SK-MEL-5 (cell line): ENCODE measurements around the gene SRMS. TPM values are rescaled to one million over a fixed set of nuclear protein-coding genes. Genes with fewer than 3 reads are reported as not detected.

ENCODE experiments used
- DNase-seq: peaks from one replicate; pipeline ENCODE4 v3.0.0-alpha.2; 2016; ENCODE audit warnings: low read depth, low spot score
- in situ Hi-C: cut with HindIII; loops from 2 replicates; pipeline ENCODE4 v1.10.0; 2016; ENCODE audit warnings: low sequenced_read_pairs, high pct_unique_total_duplicates, low pct_unique_long_range_greater_than_20kb
- total RNA-seq: library from RNA; depleted of rRNA; stranded (reverse); fragments of >200 nt; shearing (Covaris generic); gene quantifications from 2 replicates; pipeline ENCODE4 v1.2.3, GENCODE V29; 2014

Gene SRMS
- total RNA-seq, 1 experiment from 2014 or later: not detected

DNA sequence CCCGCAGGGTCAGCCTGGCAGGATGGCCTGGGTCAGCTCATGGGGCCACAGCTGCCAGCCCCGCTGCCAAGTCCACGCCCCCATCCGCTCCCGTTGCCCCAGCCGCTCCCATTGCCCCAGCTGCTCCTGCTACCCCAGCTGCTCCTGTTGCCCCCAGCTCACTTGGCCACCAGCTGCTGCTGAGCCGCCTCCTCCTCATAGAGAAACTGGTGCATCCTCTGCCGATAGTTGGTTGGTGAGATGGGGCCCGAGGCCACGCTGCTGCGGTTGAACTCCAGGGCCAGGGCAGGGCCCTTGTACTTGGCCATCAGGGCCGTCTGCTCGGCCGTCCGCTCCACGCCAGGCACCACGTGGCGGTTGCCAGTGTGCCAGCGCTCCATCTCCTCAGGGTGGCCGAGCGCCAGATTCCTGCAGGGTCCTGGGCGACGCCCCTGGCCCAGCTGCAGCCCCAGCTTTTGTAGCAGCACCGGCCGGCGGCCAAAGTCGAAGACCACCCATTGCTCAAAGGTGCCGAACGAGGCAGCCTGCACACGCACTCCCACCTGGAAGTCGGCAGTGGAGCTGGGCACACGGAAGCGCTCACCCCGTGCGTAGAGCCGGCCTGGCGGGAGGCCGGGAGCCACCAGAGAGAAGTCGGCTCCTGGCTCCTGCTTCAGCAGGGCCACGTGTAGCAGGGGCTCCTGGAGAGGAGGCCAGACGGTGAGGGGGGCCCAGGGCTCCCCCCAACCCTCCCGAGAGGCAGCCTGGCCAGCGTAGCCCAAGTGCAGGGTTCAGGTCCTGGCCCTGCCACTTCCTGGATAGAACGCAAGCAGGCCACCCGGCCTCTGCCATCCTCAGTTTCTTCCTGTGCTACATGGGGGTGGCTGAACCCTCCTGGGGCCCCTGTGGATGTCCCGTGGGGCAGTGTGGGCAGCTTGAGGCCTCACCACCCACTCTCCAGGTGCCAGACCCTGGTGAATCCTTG lies 21.7 kb upstream of the SRMS start:
- DNase-seq: no peak
- in situ Hi-C loops: no loop called here

DNA sequence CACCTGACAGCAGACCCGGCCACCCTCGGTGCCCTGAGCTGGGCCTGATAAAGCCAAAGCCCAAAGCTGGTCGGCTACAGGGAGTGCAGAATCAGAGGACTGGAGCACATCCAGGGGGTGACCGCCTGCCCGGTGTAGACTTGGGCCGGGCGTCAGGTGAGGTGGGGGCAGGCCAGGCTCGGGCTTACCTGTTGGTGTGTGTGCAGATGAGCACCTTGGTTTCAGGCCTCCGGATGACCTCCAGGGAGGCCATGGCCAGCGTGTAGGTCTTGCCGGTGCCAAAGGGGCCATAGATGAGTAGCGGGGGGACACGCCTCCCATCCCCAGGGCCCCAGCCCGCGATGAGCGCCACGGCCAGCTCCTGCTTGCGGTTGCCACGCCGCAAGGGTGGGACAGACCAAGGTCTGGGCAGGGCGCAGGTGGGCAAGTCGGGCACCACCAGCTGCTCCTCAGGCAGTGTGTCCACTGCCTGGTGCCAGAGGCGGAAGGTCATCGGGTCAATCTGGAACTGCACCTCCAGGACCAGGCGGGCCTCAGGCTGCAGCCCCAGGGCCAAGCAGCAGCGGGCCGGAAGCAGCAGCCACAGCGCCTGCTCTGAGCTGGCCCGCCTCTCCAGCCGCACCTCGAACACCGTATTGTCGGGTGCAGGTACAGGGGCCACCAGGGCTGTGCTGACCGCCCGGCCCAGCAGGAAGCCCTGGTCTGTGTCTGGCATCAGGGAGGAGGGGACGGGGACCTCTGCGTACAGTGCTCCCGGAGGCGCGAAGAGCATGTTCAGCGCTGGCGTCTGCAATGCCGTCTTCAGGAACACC lies 20.8 kb upstream of the SRMS start:
- in situ Hi-C loops: no loop called here
- no peak for DNase-seq

DNA sequence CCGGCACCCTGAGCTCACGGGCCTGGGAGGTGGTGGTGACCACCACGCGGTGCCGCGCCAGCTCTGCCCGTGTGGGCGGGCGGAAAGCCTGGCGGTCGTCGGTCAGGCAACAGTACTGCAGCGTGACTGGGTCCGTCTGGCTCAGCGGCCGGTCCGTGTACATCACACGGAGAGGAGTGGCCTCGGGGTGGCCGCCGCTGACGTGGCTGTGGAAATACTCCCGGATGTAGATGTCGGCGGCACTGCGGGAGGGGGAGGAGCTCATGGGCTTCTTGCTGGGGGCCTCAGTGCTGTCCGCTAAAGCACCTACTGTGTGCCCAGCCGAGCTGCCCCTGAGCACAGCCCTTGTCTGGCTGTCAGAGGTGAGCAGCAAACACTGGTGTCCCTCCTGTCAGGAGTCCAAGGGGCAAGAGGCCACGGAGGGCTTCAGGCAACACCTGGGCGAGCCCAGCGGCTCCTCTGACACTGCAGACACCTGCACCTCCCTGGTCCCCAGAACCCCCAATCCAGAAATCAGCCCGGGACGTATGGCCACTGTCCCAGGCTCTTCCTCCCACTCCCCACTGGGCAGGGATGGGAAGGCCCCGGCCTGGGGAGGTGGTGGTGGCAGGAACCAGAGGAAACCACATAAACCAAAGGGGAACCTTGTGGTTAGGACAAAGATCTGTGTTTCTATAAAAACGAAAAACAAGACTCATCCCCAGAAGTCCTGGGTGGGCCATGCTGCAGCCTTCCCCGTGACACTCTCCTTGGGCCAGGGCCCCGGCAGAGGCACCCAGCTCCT lies 20.0 kb upstream of the SRMS start:
- in situ Hi-C loops: no loop called here
- no peak for DNase-seq

DNA sequence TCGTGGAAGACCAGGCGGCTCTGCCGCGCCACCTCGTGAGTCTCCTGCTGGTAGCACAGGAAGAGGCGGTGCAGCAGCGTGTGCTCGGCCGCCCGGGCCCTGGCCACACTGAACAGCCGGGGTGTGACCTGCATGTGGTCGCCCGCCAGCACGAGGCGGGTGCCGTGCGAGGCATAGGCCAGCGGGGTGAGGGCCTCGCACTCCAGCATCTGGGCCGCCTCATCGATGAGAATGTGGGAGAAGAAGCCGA lies 19.5 kb upstream of the SRMS start:
- no peak for DNase-seq
- in situ Hi-C loops: no loop called here

DNA sequence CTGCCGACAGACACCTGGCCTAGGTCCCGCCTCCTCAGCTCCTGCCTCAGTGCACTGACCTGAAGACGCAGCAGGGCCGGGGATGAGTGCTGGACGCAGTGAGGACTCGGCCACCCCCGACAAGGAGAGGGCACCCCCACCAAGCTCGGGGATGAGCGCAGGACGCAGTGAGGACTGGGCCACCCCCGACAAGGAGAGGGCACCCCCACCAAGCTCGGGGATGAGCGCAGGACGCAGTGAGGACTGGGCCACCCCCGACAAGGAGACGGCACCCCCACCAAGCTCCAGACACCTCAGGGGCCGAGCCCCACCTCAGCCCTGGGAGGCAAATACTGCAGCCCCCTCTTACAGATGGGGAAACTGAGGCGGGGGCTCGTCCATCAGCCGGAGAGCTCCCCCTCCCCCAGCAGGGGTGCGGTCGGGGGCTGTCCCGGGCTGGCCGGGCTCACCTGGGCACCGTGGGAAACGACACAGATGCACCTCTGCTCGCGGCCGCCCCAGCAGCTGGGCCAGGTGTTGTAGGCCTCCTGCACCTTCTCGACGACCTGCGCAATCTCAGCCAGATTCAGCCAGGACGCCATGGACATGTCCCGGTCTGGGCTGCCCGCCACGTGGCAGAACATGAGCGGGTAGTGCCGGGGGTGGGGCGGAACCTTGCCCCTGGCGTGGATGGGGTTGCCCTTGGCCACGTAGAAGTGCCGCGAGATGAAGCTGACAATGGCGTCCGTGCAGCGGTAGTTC lies 19.0 kb upstream of the SRMS start:
- DNase-seq: no peak
- in situ Hi-C loops: no loop called here

DNA sequence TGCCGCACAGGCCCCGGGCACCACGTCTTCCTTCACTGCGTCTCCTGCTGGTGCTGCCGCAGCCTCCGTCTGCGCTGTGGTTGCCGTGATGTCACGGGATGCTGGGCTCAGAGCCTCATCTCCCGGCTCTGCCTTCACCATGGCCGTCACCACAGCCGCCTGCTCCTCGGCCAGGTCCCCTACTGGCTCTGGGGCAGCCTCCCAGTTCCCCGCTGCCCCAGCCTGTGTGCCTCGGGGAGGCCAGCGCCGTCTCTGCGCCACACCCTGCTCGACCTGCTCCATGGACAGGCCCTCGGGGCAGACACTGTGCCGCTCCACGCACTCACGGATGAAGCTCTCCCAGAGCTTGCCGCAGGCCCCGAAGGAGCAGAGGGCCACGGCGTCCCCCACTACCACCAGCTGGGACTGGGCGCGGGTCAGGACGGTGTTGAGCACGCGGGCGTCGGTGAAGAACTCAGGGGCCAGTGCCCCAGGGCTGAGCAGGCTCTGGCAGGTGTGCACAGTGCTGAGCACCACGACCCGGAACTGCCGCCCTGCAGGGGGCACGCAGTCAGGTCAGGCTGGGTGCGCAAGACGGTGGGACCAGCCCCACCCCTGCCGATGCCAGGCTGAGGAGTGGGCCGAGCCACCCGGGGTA lies 18.3 kb upstream of the SRMS start:
- no peak for DNase-seq
- in situ Hi-C loops: no loop called here

DNA sequence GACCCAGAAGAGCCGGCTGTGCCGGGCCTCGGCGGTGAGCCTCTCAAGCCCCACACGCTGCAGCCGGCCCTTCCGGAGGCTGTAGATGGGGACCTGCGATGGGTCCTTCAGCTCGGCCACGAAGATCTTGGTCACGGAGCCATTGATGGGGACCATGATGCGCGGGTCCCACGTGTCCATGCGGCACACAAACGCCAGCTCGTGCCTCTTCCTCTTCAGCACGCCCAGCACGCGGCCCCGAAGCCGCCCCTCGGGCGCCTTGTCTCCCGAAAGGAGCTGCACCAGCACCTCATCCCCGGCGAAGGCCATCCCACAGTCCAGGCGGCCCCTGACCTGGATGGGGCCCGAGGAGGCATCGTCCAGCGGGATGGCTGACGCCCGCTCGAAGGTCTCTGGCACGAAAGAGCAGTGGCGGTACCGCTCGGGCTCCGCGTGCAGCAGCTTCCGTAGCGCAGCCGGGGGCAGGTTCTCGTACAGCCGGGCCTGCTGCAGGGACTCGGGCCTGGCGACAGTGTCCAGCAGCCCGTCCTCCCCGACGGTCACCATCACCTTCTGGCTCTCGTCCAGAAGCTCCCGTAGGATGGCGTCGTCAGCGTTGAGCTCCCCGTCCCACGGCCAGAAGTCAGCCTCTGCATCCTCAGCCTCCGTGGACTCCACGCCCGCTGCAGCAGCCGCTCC lies 17.6 kb upstream of the SRMS start:
- no peak for DNase-seq
- in situ Hi-C loops: no loop called here

DNA sequence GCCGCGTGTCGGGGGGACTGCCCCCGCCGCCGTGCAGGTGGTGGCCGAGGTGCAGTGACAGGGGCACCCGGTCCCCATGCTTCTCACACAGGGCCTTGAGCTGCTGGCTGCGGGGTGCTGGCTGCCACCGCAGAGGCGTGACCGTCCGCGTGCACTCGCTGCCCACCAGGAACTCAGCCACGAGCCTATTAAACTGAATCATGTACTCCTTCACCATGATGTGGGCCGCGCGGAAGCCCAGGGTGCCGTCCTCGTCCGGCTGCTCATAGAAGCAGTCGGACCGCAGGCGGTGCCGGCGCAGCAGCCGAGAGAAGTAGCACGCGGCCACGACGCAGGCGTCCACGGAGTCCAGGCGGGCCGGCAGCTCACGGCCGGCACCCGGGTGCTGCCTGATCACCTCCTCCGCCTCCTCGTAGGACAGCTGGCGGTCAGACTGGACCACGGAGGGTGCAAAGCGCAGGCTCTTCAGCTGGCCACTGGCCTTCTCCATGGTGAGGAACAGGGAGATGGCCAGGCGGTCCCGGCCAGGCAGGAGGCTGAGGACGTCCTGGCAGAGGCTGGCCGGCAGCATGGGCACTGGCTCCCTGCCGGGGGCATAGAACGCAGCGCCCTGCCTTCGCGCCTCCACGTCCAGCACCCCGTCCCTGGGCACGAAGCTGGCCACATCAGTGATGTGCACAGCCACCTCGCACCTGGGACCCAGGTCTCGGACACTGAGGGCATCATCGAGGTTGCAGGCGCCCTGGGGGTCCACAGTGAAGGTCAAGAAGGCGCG lies 16.7 kb upstream of the SRMS start:
- no peak for DNase-seq
- in situ Hi-C loops: no loop called here

DNA sequence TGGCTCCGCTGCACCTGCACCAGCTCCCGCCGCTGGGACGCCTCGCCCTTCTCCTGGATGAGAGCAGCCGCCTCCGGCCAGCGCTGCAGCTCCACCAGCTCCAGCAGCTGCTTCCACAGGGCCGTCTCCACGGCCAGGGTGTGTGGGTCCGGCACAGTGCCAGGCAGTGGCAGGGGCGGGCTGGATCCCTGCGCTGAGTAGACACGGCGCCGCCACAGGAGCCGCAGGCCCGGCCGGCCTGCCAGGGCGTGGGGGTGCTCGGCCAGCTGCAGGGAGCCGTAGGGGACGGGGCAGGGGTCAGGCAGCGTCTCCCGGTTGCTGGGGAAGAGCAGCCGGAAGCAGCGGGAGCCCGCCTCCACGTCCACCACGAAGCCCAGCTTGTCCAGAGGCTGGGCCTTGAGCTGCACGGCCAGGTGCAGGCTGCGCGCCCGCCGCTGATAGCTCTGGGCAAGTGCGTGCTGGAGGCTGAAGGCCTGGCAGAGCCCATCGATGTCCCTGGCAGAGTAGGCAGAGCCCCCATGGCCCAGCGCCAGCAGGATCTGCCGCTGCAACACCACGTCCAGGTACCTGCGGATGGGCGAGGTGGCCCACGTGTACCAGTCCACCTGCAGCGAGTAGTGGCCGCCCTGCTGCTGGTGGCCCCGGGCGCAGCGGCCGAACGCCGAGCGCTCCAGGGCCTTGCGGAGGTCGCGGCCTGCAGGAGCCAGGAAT lies 15.8 kb upstream of the SRMS start:
- DNase-seq: no peak
- in situ Hi-C loops: no loop called here

DNA sequence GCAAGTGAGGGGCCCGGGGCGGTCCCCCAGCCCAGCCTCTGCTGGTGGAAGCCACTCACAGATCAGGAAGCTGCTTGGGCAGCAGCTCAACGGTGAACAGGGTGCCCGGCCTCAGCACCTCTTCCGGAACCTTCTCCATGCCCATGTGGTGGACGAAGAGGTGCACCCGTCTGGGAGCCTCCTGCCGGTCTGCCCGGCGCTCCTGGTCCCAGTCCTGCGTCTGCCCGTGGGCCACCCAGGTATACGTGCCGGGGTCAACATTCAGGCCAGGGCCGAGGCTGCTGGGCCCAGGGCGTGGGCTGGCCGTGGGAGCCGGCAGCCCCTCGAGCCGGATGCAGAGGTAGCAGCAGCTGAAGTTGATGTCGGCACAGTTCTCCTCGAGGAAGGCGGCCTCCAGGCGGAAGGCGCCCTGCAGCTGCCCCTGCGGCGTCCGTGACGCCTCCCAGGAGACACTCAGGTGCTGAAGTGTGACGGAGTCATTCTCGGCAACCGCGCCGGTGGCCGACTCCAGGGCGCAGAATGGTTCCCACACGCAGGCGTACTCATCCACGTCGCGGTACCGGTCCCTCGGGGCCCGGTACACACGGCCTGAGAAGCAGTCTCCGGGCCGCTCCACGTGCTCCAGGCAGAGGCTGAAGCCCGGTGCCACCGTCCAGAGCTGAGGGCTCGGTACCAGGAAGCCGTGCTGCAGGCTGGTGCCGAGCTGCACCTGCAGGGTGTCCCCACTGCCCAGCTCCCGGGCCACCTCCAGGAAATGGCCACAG lies 15.1 kb upstream of the SRMS start:
- no peak for DNase-seq
- in situ Hi-C loops: no loop called here

DNA sequence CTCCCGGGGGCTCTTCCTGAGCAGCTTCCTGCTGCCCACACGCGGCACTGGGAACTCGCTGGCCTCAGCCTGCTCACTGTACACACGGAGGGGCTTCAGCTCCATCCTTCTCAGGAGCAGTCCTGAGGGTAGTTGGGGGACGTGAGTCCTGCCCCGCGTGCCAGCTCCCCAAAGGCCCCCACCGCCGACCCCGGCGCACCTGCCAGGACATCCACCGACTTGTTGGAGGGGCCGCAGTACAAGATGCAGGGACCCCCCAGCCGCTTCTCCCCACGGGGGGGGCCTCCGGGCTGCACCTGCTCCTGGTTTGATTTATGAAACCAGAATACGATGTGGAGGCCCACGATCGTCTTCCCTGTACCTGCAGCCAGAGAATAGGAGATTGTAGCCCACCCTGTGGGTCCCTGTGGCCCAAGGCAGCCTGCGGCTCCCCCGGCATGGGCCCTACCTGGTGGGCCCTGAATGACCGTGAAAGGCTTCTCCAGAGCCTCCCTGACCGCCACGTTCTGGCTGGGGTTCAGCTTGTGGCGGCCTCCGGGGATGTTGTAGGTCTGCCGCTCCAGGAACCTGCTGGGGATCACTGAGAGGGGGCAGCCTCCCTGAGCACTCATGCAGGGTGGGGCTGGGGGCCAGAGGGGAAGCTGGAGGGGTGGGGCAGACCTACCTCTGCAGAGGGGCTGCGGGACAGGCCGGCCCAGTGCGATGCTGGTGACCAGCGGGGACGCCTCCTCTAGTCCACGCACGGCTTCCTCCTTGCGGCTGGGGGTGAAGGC lies 14.3 kb upstream of the SRMS start:
- no peak for DNase-seq
- in situ Hi-C loops: no loop called here

DNA sequence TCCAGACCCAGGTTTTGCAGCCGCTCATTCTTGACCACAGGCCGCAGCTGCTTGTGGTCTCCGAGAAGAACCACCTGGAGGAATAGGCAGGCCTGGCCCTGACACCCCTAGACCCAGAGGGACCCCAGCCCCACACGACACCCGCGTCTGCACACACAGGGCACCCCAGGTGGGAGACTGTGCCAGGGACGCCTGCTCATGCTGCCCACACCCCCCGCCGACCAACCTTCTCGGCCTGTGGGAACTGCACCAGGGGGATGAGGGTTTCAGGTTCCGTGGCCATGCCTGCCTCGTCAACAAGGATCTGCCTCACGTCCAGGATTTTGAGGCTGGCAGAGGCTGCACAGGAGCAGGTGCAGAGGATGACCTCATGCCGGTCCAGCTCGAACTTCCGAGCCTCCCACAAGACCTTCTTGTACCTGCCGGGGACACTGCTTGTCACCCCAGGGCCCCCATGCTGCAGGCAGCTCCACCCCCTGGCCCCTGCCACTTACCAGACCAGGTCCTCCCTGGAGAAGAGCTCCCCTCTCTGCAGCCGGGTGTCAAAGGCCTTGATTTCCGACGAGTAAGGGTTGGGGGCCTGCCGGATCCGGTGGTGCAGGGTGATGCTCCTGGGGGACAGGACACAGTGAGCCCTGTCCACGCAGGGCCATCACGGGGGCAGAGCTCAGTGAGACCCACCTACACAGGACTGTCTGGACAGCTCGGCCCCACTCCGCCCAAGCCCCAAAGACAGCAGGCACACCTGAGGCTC lies 13.5 kb upstream of the SRMS start:
- DNase-seq: no peak
- in situ Hi-C loops: no loop called here

DNA sequence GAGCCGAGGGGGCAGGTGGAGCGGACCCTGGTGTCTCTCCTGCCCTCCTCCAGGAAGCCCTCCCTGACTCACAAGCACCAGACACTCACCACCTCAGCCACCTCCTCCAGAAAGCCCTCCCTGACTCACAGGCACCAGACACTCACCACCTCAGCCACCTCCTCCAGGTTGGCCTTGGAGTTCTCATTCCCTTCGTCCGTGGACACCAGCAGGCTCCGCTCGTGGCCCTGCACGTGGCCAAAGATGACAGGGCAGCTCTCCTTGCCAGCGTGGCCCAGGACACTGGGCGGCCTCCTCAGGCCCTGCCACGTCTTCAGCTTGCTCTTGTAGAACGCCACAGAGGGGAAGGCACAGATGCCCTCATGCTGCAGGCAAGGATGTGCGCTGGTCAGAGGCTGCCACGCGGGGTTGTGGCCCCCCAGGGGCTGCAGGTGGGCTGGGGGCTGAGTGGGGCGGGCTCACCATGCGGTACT lies 12.8 kb upstream of the SRMS start:
- in situ Hi-C loops: no loop called here
- no peak for DNase-seq
